MCF 10A (cell line): ENCODE data around the gene GPSM3. TPM values are rescaled to one million over a fixed set of nuclear protein-coding genes. Genes with fewer than 3 reads are reported as not detected.
A peak's percentile ranks its signal among the peaks of the same experiment; 100 is the strongest.

Experiments used
- BruUV-seq: library from RNA; stranded (reverse); fragments of 400-500 nt; replicated peaks from 2 replicates; lab custom pipeline; 2021; lab: Mats Ljungman, UMichigan
- CTCF ChIA-PET: fragments of 300-600 bp; sonication (Branson Sonifier 250); formaldehyde crosslinking; extraction: SDS; loops from one replicate; lab custom pipeline; 2021; ENCODE audit warnings: antibody characterized with exemption, inconsistent platforms; lab: Yijun Ruan, JAX
- POLR2A ChIA-PET: fragments of 300-600, 350-650 bp; sonication (Branson Sonifier 250); formaldehyde crosslinking; extraction: SDS; loops from one replicate; lab custom pipeline; 2020; ENCODE audit warnings: antibody characterized with exemption, inconsistent platforms; lab: Yijun Ruan, JAX
- DNase-seq: peaks from one replicate; pipeline ENCODE4 v3.0.0-alpha.2; 2018; ENCODE audit not compliant: unreplicated experiment
- H3K27ac Mint-ChIP-seq: one replicate; pipeline ENCODE4 v1.8.0; 2022; ENCODE audit warnings: mild to moderate bottlenecking, low read depth, mixed read lengths; ENCODE audit not compliant: unreplicated experiment
- H3K27me3 Mint-ChIP-seq: one replicate; pipeline ENCODE4 v1.8.0; 2022; ENCODE audit warnings: mixed read lengths; ENCODE audit not compliant: insufficient read depth, unreplicated experiment
- H3K36me3 Mint-ChIP-seq: one replicate; pipeline ENCODE4 v1.8.0; 2022; ENCODE audit warnings: mild to moderate bottlenecking, moderate library complexity, mixed read lengths; ENCODE audit not compliant: insufficient read depth, unreplicated experiment
- H3K4me1 Mint-ChIP-seq: one replicate; pipeline ENCODE4 v1.8.0; 2022; ENCODE audit warnings: mixed read lengths; ENCODE audit not compliant: insufficient read depth, unreplicated experiment
- H3K4me3 Mint-ChIP-seq: one replicate; pipeline ENCODE4 v1.8.0; 2022; ENCODE audit warnings: mild to moderate bottlenecking, moderate library complexity, mixed read lengths; ENCODE audit not compliant: unreplicated experiment
- H3K9me3 Mint-ChIP-seq: one replicate; pipeline ENCODE4 v1.8.0; 2022; ENCODE audit warnings: mixed read lengths; ENCODE audit not compliant: unreplicated experiment
- CTCF ChIP-seq: fragments of 200-600 bp; IDR thresholded peaks from one replicate; pipeline ENCODE4 v1.8.0; 2022; ENCODE audit warnings: antibody characterized with exemption, mild to moderate bottlenecking; ENCODE audit not compliant: unreplicated experiment
- intact Hi-C: fragments of 100-400 bp; cut with micrococcal nuclease; formaldehyde crosslinking; loops from 2 replicates; pipeline ENCODE4 v1.14.1; 2022
- total RNA-seq: library from RNA; stranded (reverse); gene quantifications from 2 replicates; pipeline ENCODE4 v1.2.3, GENCODE V29; 2022

The GPSM3 gene
- total RNA-seq, 1 experiment from 2014 or later, result 0.84 TPM

DNA sequence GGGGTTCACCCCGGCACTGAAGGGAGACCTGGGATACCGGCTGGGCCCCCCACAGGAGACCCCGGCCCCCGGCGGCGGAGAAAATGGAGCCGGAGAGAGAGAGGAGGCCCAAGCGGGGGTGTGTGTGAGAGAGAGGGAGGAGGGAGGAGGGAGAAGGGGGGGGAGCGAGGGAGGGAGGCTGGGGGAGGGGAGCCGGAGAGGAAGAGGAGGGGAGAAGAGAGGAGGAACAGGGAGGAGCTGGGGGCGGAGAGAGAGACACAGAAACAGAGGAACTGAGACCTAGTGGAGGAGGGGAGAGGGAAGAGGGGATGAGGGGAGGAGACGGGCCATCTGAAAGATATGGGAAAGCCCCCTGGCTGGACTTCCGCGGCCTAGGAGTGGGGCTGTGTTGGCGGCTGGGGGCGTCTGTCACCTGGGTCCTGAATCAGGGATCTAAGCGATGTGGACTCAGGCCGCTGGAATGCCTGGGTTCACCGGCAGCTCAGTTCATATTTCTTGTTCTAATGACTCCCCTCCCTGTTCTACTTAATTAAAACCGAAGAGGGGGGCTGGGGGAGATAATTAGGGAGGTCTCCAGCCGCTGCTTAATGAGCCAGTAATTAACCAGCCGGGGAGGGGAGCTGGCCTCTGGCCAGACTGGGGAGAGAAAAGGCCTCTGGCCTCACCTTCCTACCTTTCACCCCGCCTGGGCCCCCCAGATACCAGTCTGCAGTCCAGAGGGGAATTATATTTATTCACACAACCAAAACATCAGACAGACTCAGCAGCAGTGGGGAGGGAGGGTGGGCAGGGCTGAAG is 2.2 kb downstream of the GPSM3 start, which contains the start of gene PBX2:
PBX2 (minus strand) TSS at position 149 of the 798 bp plus-strand sequence. CDS start 287 bp downstream, outside the sequence.
- POLR2A ChIA-PET, result interaction anchor here (0.6 to 3.2 kb wide), 16 partner anchors 8 to 1200 kb away, joined by 3 to 78 read pairs (median 3); partner anchors contain the start of genes AGPAT1, ATF6B, BRD2 and FKBPL

DNA sequence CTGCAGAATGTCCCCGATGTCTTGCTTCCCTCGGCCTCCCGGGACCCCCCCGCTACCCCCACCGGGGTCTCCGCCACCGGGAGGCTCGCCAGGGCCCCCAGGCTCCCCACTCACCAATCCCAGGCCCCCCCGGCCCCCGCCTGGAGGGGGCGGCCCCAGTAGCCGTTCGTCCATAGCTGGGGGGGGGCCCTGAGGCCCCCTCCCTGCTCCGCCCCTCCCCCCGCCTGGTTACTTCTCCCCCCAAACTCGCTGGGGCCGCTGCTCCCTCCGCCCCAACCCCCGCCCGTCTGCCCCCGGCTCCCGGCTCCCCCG is 2.7 kb downstream of the GPSM3 start:
- Mint-ChIP-seq H3K4me1 (peaks cover 28% of the 10 kb centered on the region), H3K36me3 (peaks cover 33% of the 10 kb centered on the region), H3K4me3 (peak overlapping the region; percentile 83), H3K9me3 (no peaks in the 10 kb centered on the region), H3K27me3 (no peaks in the 10 kb centered on the region), H3K27ac (peak overlapping the region; percentile 86)
- POLR2A ChIA-PET, result interaction anchor here (0.6 to 3.2 kb wide), 8 partner anchors 12 to 1201 kb away, joined by 3 to 78 read pairs (median 3); partner anchors contain the start of genes AGPAT1, ATF6B, FKBPL and RNF5
- TF ChIP-seq CTCF, result no peak
- BruUV-seq, result no TSS peak
- intact Hi-C loops, result no loop called here
- CTCF ChIA-PET, result interaction anchor here (0.7 kb wide), 1 partner anchor 12 kb away, joined by 3 read pairs; no protein-coding TSS in a partner anchor
- no peak for DNase-seq

More for the DNA sequence above, 2.2 kb downstream of the GPSM3 start, which contains the start of gene PBX2:
- peak; percentile 92 for DNase-seq
- intact Hi-C loops, result no loop called here
- Mint-ChIP-seq H3K27me3 (no peaks in the 10 kb centered on the region), H3K36me3 (peaks cover 28% of the 10 kb centered on the region), H3K9me3 (no peaks in the 10 kb centered on the region), H3K4me3 (peak within 1 kb of the TSS; percentile 83), H3K27ac (peak within 1 kb of the TSS; percentile 86), H3K4me1 (peaks cover 33% of the 10 kb centered on the region)
- CTCF ChIA-PET, result interaction anchor here (0.9 kb wide), 1 partner anchor 13 kb away, joined by 3 read pairs; no protein-coding TSS in a partner anchor
- no peak for TF ChIP-seq CTCF
- TSS peak; percentile 97 for BruUV-seq

- DNase-seq, result no peak
- BruUV-seq, result no TSS peak
- CTCF ChIA-PET, result interaction anchor here (0.6 to 0.7 kb wide), 2 partner anchors 11 to 666 kb away, joined by 3 read pairs; no protein-coding TSS in a partner anchor
- peaks cover 26% of the 10 kb centered on the region for H3K4me1 Mint-ChIP-seq
- intact Hi-C loops, result no loop called here
- peak overlapping the region; percentile 83 for H3K4me3 Mint-ChIP-seq
- no peak for TF ChIP-seq CTCF
- H3K27ac Mint-ChIP-seq, result peak overlapping the region; percentile 86
- H3K27me3 Mint-ChIP-seq, result no peaks in the 10 kb centered on the region
- no peaks in the 10 kb centered on the region for H3K9me3 Mint-ChIP-seq
- H3K36me3 Mint-ChIP-seq, result peaks cover 36% of the 10 kb centered on the region
- POLR2A ChIA-PET, result interaction anchor here (0.7 to 3.2 kb wide), 6 partner anchors 11 to 1201 kb away, joined by 3 to 78 read pairs (median 6); partner anchors contain the start of genes AGPAT1, ATF6B, FKBPL and RNF5
These were observed 3.2 kb downstream of the GPSM3 start for GRCh38 chr6:32189069-32189741.
